ENCODE data around the gene AGXT.

Gene AGXT

GRCh38 chr2:240918258-240919091, 49.9 kb downstream of the AGXT start:
- H3K9me3 ChIP-seq (ENCODE audit: low read length), result no peaks in the 10 kb centered on the region
- H3K9ac ChIP-seq (ENCODE audit: low read length), result no peak overlapping the region
- H4K20me1 ChIP-seq (ENCODE audit: insufficient read depth, low read length), result no peaks in the 10 kb centered on the region
- H3K27me3 ChIP-seq (ENCODE audit: insufficient read depth, low read length), result no peaks in the 10 kb centered on the region
- no peak overlapping the region for H3K4me3 ChIP-seq (ENCODE audit: low read depth, low read length, poor library complexity, severe bottlenecking)
- TF ChIP-seq CTCF (IDR thresholded peaks at IDR 0.05; ENCODE audit: low read length) (no peak), EZH2 (IDR thresholded peaks at IDR 0.05; ENCODE audit: borderline replicate concordance, low read length) (no peak)
- H2AFZ ChIP-seq (ENCODE audit: low read length), result no peak overlapping the region
- H3F3A ChIP-seq (ENCODE audit: insufficient read depth, low read length), result no peaks in the 10 kb centered on the region
- H3K36me3 ChIP-seq (ENCODE audit: insufficient read depth, low read length), result no peaks in the 10 kb centered on the region
- H3K9me2 ChIP-seq (ENCODE audit: low read depth, low read length), result no peaks in the 10 kb centered on the region
- H3K4me1 ChIP-seq (ENCODE audit: insufficient read depth, low read length, severe bottlenecking), result no peaks in the 10 kb centered on the region
- H3K4me2 ChIP-seq (ENCODE audit: low read length), result no peak overlapping the region
- no peaks in the 10 kb centered on the region for H3K79me2 ChIP-seq (ENCODE audit: insufficient read depth, low read length)
- H3K27ac ChIP-seq (ENCODE audit: low read depth, low read length, poor library complexity, severe bottlenecking), result no peak overlapping the region

- Histone ChIP-seq H3K9me2 (ENCODE audit: low read depth, low read length) (no peaks in the 10 kb centered on the region), H3K27ac (ENCODE audit: low read depth, low read length, poor library complexity, severe bottlenecking) (no peak overlapping the region), H3K9ac (ENCODE audit: low read length) (no peak overlapping the region), H3K36me3 (ENCODE audit: insufficient read depth, low read length) (no peaks in the 10 kb centered on the region), H4K20me1 (ENCODE audit: insufficient read depth, low read length) (no peaks in the 10 kb centered on the region), H3K4me3 (ENCODE audit: low read depth, low read length, poor library complexity, severe bottlenecking) (no peak overlapping the region), H3K4me2 (ENCODE audit: low read length) (no peak overlapping the region), H3K79me2 (ENCODE audit: insufficient read depth, low read length) (no peaks in the 10 kb centered on the region), H3F3A (ENCODE audit: insufficient read depth, low read length) (no peaks in the 10 kb centered on the region), H3K27me3 (ENCODE audit: insufficient read depth, low read length) (no peaks in the 10 kb centered on the region), H3K9me3 (ENCODE audit: low read length) (no peaks in the 10 kb centered on the region), H2AFZ (ENCODE audit: low read length) (no peak overlapping the region), H3K4me1 (ENCODE audit: insufficient read depth, low read length, severe bottlenecking) (no peaks in the 10 kb centered on the region)
- TF ChIP-seq EZH2 (IDR thresholded peaks at IDR 0.05; ENCODE audit: borderline replicate concordance, low read length) (no peak), CTCF (IDR thresholded peaks at IDR 0.05; ENCODE audit: low read length) (no peak)
Measured at GRCh38 chr2:240919161-240919781, 50.6 kb downstream of the AGXT start.

- no peaks in the 10 kb centered on the region for H3K9me3 ChIP-seq (ENCODE audit: low read length)
- H3K27ac ChIP-seq (ENCODE audit: low read depth, low read length, poor library complexity, severe bottlenecking), result no peak overlapping the region
- no peak overlapping the region for H3K4me3 ChIP-seq (ENCODE audit: low read depth, low read length, poor library complexity, severe bottlenecking)
- H2AFZ ChIP-seq (ENCODE audit: low read length), result no peak overlapping the region
- no peaks in the 10 kb centered on the region for H3K27me3 ChIP-seq (ENCODE audit: insufficient read depth, low read length)
- no peaks in the 10 kb centered on the region for H3K36me3 ChIP-seq (ENCODE audit: insufficient read depth, low read length)
- H3K4me1 ChIP-seq (ENCODE audit: insufficient read depth, low read length, severe bottlenecking), result no peaks in the 10 kb centered on the region
- H4K20me1 ChIP-seq (ENCODE audit: insufficient read depth, low read length), result no peaks in the 10 kb centered on the region
- no peak overlapping the region for H3K4me2 ChIP-seq (ENCODE audit: low read length)
- no peak overlapping the region for H3K9ac ChIP-seq (ENCODE audit: low read length)
- TF ChIP-seq EZH2 (IDR thresholded peaks at IDR 0.05; ENCODE audit: borderline replicate concordance, low read length), result no peak
- no peak for TF ChIP-seq CTCF (IDR thresholded peaks at IDR 0.05; ENCODE audit: low read length)
- H3K79me2 ChIP-seq (ENCODE audit: insufficient read depth, low read length), result no peaks in the 10 kb centered on the region
- no peaks in the 10 kb centered on the region for H3K9me2 ChIP-seq (ENCODE audit: low read depth, low read length)
- no peaks in the 10 kb centered on the region for H3F3A ChIP-seq (ENCODE audit: insufficient read depth, low read length)
Measured at GRCh38 chr2:240919786-240920782, 51.5 kb downstream of the AGXT start.

All from OCI-LY1 (cell line).